Endothelial cell of umbilical vein (primary cell): Measurements from ENCODE around the gene TLR6. TPM values are rescaled to one million over a fixed set of nuclear protein-coding genes. Genes with fewer than 3 reads are reported as not detected.

Experiments used
- BruUV-seq: library from RNA; stranded (reverse); fragments of 400-500 nt; replicated peaks from 2 replicates; lab custom pipeline; 2021; lab: Mats Ljungman, UMichigan
- CTCF ChIA-PET: fragments of 300-600, 350-600 bp; sonication (Branson Sonifier 250); formaldehyde crosslinking; loops from one replicate; lab custom pipeline; 2021; ENCODE audit warnings: antibody characterized with exemption, inconsistent platforms; lab: Charles Lee
- POLR2A ChIA-PET: fragments of 300-600, 350-600 bp; sonication (Branson Sonifier 250); formaldehyde crosslinking; loops from one replicate; lab custom pipeline; 2021; ENCODE audit warnings: antibody characterized with exemption, inconsistent platforms; lab: Charles Lee
- DNase-seq: peaks from one replicate; pipeline ENCODE4 v3.0.0-alpha.2; 2011; ENCODE audit warnings: low read depth, low spot score
- FAIRE-seq: peaks from 2 replicates; lab custom pipeline; 2011; peaks lifted over from hg19 to GRCh38; lab: Jason Lieb, UNC
- H2AFZ ChIP-seq: 2 replicates; pipeline ENCODE4 v1.6.0; 2012; ENCODE audit warnings: low read depth, low read length, control low read depth, inconsistent platforms
- H3K27ac ChIP-seq: 2 replicates; pipeline ENCODE4 v1.5.1; 2011; ENCODE audit warnings: low read depth, mild to moderate bottlenecking, control low read depth, low read length, moderate library complexity; ENCODE audit not compliant: insufficient read depth
- H3K27me3 ChIP-seq, 2 experiments: 2 replicates each; pipeline versions ENCODE4 v1.6.0 to v1.6.1; 2011; ENCODE audit warnings: low read length in 2 of 2, mixed read lengths in 1 of 2; ENCODE audit not compliant: control insufficient read depth in 2 of 2, insufficient read depth in 2 of 2
- H3K36me3 ChIP-seq, 2 experiments: 2 replicates in 1 of 2; 3 replicates in 1 of 2; pipeline ENCODE4 v1.5.1; 2011; ENCODE audit warnings: low read length in 2 of 2, mild to moderate bottlenecking in 1 of 2, moderate library complexity in 1 of 2; ENCODE audit not compliant: control insufficient read depth in 2 of 2, insufficient read depth in 2 of 2; ENCODE audit errors: extremely low read depth in 1 of 2
- H3K4me1 ChIP-seq: 3 replicates; pipeline ENCODE4 v1.5.1; 2011; ENCODE audit warnings: mild to moderate bottlenecking, low read length; ENCODE audit not compliant: control insufficient read depth, insufficient read depth; ENCODE audit errors: extremely low read depth
- H3K4me2 ChIP-seq: 2 replicates; pipeline ENCODE4 v1.6.1; 2011; ENCODE audit warnings: low read length, control low read depth, mixed read lengths; ENCODE audit not compliant: insufficient read depth
- H3K4me3 ChIP-seq, 3 experiments: fragments of 200-600 bp in 1 of 3; sonication (generic), shearing (Covaris generic) in 1 of 3; replicated peaks in 1 of 3; 2 replicates each; pipeline ENCODE4 v1.5.1; 2011 to 2016; ENCODE audit warnings: control low read depth in 3 of 3, low read length in 3 of 3, mild to moderate bottlenecking in 2 of 3, inconsistent platforms in 1 of 3, low read depth in 1 of 3, moderate library complexity in 1 of 3; ENCODE audit not compliant: insufficient read depth in 1 of 3
- H3K79me2 ChIP-seq: 2 replicates; pipeline ENCODE4 v1.6.0; 2012; ENCODE audit warnings: low read length, inconsistent platforms; ENCODE audit not compliant: control insufficient read depth, insufficient read depth
- H3K9ac ChIP-seq: replicated peaks from 2 replicates; pipeline ENCODE3; 2011; ENCODE audit warnings: low read length, control low read depth; ENCODE audit not compliant: insufficient read depth; ENCODE audit errors: extremely low read depth
- H3K9me1 ChIP-seq: replicated peaks from 3 replicates; pipeline ENCODE4 v1.6.0; 2011; ENCODE audit warnings: mild to moderate bottlenecking, low read length; ENCODE audit not compliant: control insufficient read depth, insufficient read depth; ENCODE audit errors: extremely low read depth
- H3K9me3 ChIP-seq: replicated peaks from 2 replicates; pipeline ENCODE4 v1.5.1; 2012; ENCODE audit warnings: low read length, inconsistent platforms; ENCODE audit not compliant: control insufficient read depth, insufficient read depth
- H4K20me1 ChIP-seq: replicated peaks from 2 replicates; pipeline ENCODE3; 2011; ENCODE audit warnings: mild to moderate bottlenecking, low read length; ENCODE audit not compliant: control insufficient read depth, insufficient read depth; ENCODE audit errors: extremely low read depth
- EZH2 ChIP-seq: IDR thresholded peaks from 2 replicates; pipeline ENCODE4 v1.6.1; 2012; ENCODE audit warnings: borderline replicate concordance, low read depth, mild to moderate bottlenecking, moderate library complexity, low read length, inconsistent platforms; ENCODE audit not compliant: severe bottlenecking
- FOS ChIP-seq: IDR thresholded peaks from 2 replicates; pipeline ENCODE4 v1.6.1; 2011; ENCODE audit warnings: mild to moderate bottlenecking, low read length, moderate library complexity, borderline replicate concordance; ENCODE audit not compliant: insufficient read depth
- GATA2 ChIP-seq: IDR thresholded peaks from 2 replicates; pipeline ENCODE4 v1.7.0; 2011; ENCODE audit warnings: low read depth, mild to moderate bottlenecking, moderate library complexity, mixed read lengths, low read length; ENCODE audit not compliant: insufficient read length, insufficient read depth
- JUN ChIP-seq: IDR thresholded peaks from 2 replicates; pipeline ENCODE4 v1.6.1; 2011; ENCODE audit warnings: borderline replicate concordance, low read depth; ENCODE audit not compliant: insufficient read length, insufficient read depth
- MYC ChIP-seq: IDR thresholded peaks from one replicate; pipeline ENCODE4 v1.6.1; 2011; ENCODE audit warnings: mild to moderate bottlenecking, low read depth, low read length
- POLR2A ChIP-seq: IDR thresholded peaks from 2 replicates; pipeline ENCODE4 v1.6.1; 2012; ENCODE audit warnings: low read depth, mild to moderate bottlenecking, control low read depth, low read length
- POLR2AphosphoS5 ChIP-seq: IDR thresholded peaks from 2 replicates; pipeline ENCODE4 v1.6.1; 2012; ENCODE audit warnings: low read depth, mild to moderate bottlenecking, control low read depth, low read length, moderate library complexity; ENCODE audit not compliant: insufficient read depth
- dilution Hi-C: fragments of 300-500 bp; cut with MboI; formaldehyde crosslinking; loops from one replicate; pipeline ENCODE4 v1.15.0; 2019; ENCODE audit warnings: low sequenced_read_pairs; ENCODE audit not compliant: extremely low pct_ligation_motif_present
- intact Hi-C: fragments of 100-400 bp; cut with micrococcal nuclease; formaldehyde crosslinking; loops from one replicate; pipeline ENCODE4 v1.10.0; 2022
- polyA plus RNA-seq, 4 experiments: library from polyadenylated mRNA; depleted of rRNA in 3 of 4; stranded (reverse) in 3 of 4; unstranded in 1 of 4; fragments of >200 nt; gene quantifications; 2 replicates each; pipeline versions ENCODE4 v1.2.1 to v1.2.3, GENCODE V29; 2011 to 2012; ENCODE audit warnings: missing spikeins in 1 of 4
- total RNA-seq: library from RNA; stranded (reverse); gene quantifications from 2 replicates; pipeline ENCODE4 v1.2.3, GENCODE V29; 2021
- TF ChIP-seq, protein P1 (sequence below), 2 donors: IDR thresholded peaks; 1 replicate in 1 of 2; 2 replicates in 1 of 2; pipeline ENCODE4 v1.5.1; 2011; ENCODE audit warnings: low read length in 2 of 2, mild to moderate bottlenecking in 2 of 2, moderate library complexity in 2 of 2, control low read depth in 1 of 2, inconsistent platforms in 1 of 2, low read depth in 1 of 2; ENCODE audit not compliant: insufficient read depth in 1 of 2; ENCODE audit errors: extremely low read depth in 1 of 2
- TF ChIP-seq, protein P2 (sequence below): IDR thresholded peaks from 2 replicates; pipeline ENCODE4 v1.6.1; 2011; ENCODE audit not compliant: insufficient read depth, insufficient read length

TLR6 gene
- total and polyA plus RNA-seq, 2 donors (not counting 3 experiments of a cell fraction or from before 2014, with no cell fraction given) = 0.19 to 1.7 TPM

DNA sequence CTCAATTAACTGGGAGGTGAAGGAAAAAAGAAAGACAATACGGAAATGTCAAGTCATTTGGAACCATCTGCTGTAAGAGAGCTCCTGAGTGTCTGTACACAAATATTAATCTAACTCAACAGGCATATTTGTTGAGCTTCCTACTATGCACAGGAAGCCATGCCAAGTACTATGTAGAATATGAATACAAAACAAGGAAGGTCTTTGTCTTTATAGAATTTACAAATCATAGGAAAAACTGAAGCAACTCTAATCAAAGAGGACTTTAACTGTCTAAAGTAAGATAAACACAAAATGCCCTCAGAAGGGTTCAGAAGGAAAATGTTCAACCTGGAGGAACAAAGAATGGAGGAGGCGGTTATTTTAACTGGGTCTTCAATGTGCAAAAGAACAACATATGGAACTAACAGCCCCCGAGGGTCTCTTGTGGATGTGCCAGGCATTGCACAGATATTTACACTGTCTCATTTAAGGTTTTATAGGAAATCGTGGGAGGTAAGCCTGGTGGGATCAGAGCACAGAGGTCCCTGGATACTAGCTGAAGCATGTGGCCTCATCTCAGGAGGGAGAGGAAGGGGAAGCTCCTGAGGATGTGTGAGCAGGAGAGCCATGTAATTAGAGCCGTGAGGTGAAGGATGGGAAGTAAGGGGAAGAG, 16.8 kb upstream of the TLR6 start:
- FAIRE-seq (no peak), DNase-seq (no peak)
- TF ChIP-seq, protein P1, sequence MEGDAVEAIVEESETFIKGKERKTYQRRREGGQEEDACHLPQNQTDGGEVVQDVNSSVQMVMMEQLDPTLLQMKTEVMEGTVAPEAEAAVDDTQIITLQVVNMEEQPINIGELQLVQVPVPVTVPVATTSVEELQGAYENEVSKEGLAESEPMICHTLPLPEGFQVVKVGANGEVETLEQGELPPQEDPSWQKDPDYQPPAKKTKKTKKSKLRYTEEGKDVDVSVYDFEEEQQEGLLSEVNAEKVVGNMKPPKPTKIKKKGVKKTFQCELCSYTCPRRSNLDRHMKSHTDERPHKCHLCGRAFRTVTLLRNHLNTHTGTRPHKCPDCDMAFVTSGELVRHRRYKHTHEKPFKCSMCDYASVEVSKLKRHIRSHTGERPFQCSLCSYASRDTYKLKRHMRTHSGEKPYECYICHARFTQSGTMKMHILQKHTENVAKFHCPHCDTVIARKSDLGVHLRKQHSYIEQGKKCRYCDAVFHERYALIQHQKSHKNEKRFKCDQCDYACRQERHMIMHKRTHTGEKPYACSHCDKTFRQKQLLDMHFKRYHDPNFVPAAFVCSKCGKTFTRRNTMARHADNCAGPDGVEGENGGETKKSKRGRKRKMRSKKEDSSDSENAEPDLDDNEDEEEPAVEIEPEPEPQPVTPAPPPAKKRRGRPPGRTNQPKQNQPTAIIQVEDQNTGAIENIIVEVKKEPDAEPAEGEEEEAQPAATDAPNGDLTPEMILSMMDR (IDR thresholded peaks at IDR 0.05; ENCODE audit: extremely low read depth in 1 of 2, insufficient read depth in 1 of 2, low read depth in 1 of 2, low read length in 2 of 2) = no peak
- TF ChIP-seq, protein P2, sequence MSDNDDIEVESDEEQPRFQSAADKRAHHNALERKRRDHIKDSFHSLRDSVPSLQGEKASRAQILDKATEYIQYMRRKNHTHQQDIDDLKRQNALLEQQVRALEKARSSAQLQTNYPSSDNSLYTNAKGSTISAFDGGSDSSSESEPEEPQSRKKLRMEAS = no peak
- TF ChIP-seq EZH2 (no peak), POLR2AphosphoS5 (no peak), JUN (no peak), POLR2A (no peak), MYC (no peak), GATA2 (no peak), FOS (no peak)
- CTCF ChIA-PET = interaction anchor here (1.0 to 1.6 kb wide), 5 partner anchors 11 to 114 kb away, joined by 3 to 6 read pairs (median 4); no protein-coding TSS in a partner anchor
- Histone ChIP-seq H3K9ac (no peak overlapping the region), H3K4me1 (peaks cover 18% of the 10 kb centered on the region), H3K27ac (no peak overlapping the region), H2AFZ (no peak overlapping the region), H3K4me3 (no peak overlapping the region), H3K4me2 (no peak overlapping the region), H3K9me3 (no peaks in the 10 kb centered on the region), H3K27me3 (no peaks in the 10 kb centered on the region), H4K20me1 (no peaks in the 10 kb centered on the region), H3K9me1 (no peaks in the 10 kb centered on the region), H3K79me2 (peaks cover 65% of the 10 kb centered on the region), H3K36me3 (peaks cover 15 to 20% of the 10 kb centered on the region in 2 experiments)
- dilution Hi-C loops (no loop called here), intact Hi-C loops (no loop called here)
- POLR2A ChIA-PET = no interaction called here
- BruUV-seq = no TSS peak
